Tongue (tissue), 2 donors: Measurements from ENCODE around the gene SPTLC3. TPM values are rescaled to one million over a fixed set of nuclear protein-coding genes. Genes with fewer than 3 reads are reported as not detected.

ENCODE experiments used
- DNase-seq: peaks from one replicate; pipeline ENCODE4 v3.0.0-alpha.2; 2015
- total RNA-seq: library from RNA; depleted of rRNA; stranded (reverse); fragments of >200 nt; gene quantifications from one replicate; pipeline ENCODE4 v1.2.3, GENCODE V29; 2014

Gene SPTLC3
- total RNA-seq, 1 donor from 2014 or later = 15.8 TPM

DNA sequence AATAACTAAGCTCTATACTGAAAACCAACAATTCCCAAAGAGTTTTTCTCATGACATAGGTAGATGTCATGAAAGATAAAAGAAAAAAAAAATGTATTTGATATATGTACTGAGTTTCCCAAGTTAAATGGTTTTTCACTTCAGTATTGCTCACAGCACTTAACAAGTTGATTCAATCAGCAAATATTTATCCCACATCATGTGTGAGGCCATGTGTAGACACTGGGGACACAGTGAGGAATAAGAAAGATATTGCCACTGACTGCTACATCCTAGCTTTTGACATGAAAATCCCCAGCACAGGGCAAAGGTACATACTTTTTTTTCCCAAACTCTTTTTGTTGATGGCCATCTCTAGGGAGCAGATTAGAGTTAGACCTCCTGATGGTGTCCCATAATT, 25.3 kb downstream of the SPTLC3 start:
- DNase-seq = no peak

DNA sequence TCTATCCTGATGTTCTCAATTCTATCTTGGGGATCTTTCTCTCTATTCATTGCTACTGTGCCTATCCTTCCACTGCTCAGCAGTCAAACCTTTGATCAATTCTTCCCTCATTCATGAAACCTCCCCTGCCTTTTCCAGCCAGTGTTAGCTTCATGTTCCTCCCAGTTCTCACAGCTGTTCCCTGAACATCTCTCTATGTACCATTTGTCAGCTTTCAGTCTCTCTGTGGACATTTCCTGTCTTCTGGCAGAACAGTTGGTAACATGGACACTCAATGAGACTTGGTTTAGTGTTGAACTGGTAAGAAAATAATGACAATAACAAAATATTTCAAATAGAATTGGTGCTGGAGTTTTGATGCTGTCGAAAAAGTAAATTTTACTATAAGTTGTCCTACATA, 26.2 kb downstream of the SPTLC3 start:
- DNase-seq = no peak

DNA sequence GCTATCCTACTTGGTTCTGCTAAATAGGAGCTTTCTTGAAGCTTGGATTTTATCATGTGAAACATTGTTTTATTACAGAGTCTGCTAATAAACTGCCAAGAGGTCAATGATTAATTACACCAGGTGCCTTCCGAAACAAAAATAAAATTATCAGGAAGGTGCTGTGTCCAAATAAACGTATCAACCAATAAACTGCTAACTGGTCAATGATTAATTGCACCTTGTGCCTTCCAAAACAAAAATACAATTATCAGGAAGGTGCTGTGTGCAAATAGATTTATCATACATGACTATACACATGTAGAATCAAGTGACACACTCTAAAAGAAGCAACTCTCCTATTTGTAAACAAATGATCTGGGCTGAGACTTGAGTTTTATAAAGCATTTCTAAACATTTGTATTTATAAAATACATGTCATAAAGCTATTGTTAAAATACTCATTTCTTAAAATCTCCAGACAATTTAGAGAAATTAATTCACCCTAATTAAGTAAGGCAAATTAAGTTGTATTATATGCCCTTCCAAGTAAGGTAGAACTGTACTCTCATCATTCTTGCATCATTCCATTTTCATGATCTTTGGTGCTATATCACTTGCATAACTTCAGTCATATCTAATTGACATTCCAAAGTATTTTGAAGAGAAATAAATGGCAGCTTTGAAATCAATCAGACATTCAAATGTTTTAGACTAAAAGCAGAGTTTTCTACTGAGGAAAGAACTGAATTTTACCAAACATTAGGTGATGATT, 26.8 kb downstream of the SPTLC3 start:
- no peak for DNase-seq

DNA sequence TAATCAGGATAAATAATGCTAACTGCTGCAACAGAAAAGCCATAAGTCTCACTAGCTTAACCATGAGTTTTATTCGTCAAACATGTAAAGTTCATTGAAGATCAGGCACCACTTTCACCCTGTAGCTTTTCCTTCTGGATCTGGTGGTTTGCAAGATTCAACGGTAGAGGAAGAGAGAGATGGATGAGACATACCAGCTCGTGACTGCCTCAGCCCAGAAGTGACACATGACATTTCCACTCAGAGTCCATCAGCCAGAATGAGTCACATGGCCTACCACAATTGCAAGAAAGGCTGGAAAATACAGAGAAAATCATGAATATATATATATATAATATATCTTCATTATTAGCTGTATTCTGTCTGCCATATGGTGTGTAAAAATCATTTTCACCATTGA, 29.0 kb downstream of the SPTLC3 start:
- DNase-seq = no peak

- DNase-seq = no peak
Measured at GRCh38 chr20:13041574-13042457, 33.0 kb downstream of the SPTLC3 start.

DNA sequence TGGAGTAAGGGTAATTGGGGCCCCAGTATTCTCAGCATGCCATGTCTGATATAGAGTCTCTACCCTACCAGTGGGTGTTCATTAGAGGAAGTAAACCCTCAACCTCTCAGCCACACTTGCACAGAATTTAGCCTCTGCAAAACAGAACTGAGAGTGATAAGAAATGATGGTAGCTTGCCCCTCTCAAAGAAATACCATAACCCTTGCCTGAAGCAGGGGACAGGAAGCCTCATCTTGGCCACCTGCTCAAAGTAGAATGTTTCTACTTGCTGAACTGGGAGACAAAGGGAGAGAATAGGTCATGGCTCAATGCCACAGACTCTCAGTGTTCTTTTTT, 33.7 kb downstream of the SPTLC3 start:
- DNase-seq = no peak

GRCh38 chr20:13046409-13046808, 37.6 kb downstream of the SPTLC3 start:
- DNase-seq = no peak

DNA sequence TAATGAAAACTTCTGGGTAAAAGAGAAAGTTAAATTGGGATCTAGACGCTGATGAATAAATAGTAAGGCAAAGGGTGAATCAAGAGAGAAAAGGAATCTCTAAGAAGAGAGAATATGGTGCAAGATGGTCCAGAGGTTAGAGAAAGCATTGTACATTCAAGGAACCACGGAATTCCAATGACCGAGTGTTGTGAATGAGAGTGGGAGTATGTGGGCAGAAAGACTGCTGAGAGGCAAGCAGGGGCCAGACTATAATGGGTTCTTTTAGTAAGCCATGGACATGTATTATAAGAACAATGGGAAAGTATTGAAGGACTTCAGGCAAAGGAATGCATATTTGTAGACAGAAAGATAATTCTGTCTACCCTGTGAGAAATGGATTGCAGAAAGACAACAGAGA, 45.2 kb downstream of the SPTLC3 start:
- DNase-seq = no peak

DNA sequence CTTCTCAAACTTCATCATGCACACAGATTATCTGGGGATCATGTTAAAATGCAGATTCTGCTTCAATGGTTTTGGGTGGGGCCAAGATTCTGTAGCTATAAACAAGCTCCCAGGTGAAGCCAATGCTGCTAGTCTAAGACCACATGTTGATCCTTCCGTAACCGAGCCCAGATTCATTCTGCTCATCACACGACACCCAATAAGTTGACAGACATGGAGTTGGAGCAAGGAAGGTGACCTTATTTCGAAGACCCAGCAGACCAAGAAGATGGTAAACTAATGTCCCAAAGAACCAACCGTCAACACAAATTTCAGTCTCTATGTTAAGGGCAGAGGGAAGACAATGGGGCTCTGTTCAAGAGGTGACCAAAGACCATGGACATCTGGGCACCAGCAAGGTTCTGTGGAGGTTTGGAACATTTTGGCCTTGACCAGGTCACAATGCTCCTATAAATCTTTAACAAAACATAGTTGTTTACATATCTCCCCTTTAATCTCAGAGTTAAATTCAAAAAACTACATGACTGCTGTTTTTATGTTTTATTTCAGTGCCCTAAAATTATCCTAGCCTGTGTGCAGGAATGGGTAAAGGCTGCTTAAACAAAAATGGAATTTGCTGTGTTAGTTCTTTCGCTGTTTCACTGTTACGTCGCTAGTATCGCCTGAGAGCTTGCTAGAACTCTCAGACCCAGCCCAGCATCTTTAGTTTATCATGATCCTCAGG, 50.1 kb downstream of the SPTLC3 start:
- no peak for DNase-seq

- no peak for DNase-seq
Measured at GRCh38 chr20:13059398-13060136, 50.8 kb downstream of the SPTLC3 start.

- DNase-seq = no peak
Measured at GRCh38 chr20:13060327-13060726, 51.6 kb downstream of the SPTLC3 start.

DNA sequence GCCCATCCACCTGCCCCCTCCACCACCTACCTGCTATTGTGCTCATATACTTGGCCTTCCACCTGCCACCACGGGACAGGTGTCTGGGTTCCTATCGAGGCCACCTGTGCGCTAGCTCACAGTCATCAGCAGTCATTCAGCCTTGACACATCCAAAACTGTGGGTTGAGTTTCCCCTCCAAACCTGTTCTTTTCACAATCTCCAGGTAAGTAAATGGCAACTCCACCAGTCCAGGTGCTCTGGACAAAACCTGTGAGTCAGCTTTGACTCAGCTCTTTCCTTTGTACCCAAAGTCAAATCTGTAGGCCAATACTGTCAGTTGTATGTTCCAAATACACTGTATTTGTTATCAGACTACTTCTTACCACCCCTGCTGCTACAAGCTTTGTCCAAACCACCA, 52.6 kb downstream of the SPTLC3 start:
- no peak for DNase-seq

DNA sequence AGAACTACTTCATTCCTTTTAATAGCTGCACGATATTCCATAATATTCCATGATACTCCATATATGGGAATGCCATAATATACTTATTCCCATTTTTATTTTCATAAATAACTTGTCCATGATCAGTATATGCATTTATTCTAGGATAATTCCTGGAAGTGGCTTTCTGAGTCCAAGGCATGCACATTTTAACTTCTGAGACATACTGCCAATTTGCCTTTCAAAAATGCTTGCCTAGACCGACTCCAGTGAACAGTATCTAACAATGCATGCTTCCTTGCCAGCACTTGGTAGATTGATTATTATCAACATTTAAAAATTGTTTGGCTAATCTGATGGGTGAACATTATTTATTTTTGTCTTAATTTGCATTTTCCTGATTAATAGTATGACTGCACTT, 54.0 kb downstream of the SPTLC3 start:
- DNase-seq = no peak

DNA sequence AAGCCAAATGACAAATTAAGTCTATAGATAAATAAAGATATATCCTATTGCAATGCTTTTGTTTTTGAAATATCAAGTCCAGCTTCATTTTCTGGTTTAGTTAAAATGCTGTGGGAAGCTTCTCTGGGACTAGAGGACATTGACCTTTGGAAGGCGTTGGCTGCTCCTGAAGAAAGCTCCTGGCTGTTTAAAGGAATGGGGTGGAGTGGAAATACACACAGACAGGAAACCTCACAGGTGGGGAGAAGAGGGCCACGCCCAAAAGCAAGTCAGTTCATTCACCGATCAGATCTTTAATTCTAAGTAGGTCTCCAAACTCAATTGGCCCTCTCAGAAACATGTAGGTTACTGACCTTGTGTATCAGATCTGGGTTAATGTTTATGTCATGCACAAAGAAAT, 59.6 kb downstream of the SPTLC3 start:
- DNase-seq = no peak

- DNase-seq = no peak
Measured at GRCh38 chr20:13081877-13082276, 73.1 kb downstream of the SPTLC3 start.

GRCh38 chr20:13082378-13082777, 73.6 kb downstream of the SPTLC3 start:
- no peak for DNase-seq

- no peak for DNase-seq
Measured at GRCh38 chr20:13085275-13085674, 76.5 kb downstream of the SPTLC3 start.

DNA sequence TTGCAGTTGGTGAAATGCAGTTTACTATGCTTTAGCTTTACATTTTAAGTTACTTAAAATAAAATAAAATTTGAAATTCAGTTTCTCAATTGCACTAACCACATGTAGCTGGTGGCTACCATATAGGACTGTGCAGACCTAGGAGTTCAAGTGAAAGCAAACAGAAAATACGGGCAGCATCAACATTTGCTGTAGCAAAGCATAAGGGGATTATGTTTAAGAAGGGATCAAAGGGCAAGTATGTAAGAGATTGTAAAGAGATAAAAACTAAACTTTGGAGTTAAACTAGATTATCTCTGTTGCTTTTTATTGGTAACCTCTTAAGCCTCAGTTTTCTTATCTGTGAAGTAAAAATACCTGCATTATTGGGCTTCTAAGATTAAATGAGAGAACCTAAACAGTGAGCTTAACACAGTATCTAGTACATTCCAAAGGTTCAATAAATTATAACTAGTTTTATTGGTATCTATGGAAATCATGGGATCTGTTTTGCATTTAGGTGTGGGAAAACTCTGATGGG, 81.2 kb downstream of the SPTLC3 start:
- DNase-seq = no peak

DNA sequence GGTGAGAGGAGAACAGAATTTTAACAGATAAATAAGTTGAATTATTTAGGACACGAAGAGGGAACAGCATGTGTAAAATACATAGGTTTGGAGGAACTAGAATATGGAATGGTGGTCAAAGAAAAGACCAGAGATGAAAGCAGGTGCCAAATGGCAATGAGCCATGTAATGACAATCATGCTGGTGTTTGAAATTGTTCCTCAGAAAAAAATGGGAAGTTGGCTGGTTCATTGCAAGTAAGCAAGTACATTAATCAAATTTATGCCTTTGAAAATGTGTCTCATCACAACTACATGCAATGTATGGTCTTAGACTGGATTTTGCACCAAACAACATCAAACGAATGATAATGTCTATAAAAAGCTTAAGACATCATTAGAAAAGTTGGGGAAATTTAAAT, 83.3 kb downstream of the SPTLC3 start:
- no peak for DNase-seq

DNA sequence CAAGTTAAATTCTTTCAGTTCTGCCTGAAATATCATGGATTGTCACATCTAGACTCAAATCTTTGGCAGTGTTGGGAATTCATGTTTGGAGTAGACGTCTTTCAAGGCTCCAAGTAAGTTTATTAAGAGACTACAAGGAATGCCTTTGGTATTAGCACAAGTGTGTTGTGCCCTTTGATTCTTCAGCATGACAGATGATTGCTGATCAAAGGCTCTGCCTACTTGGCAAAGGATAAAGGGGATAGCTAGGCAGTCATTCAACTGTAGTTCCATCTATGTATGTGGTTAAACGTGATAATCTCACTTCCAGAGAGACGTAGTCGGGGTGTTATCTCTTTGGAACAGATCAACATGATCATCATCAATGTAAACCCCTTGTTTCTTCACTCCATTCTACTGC, 86.2 kb downstream of the SPTLC3 start:
- DNase-seq = no peak

DNA sequence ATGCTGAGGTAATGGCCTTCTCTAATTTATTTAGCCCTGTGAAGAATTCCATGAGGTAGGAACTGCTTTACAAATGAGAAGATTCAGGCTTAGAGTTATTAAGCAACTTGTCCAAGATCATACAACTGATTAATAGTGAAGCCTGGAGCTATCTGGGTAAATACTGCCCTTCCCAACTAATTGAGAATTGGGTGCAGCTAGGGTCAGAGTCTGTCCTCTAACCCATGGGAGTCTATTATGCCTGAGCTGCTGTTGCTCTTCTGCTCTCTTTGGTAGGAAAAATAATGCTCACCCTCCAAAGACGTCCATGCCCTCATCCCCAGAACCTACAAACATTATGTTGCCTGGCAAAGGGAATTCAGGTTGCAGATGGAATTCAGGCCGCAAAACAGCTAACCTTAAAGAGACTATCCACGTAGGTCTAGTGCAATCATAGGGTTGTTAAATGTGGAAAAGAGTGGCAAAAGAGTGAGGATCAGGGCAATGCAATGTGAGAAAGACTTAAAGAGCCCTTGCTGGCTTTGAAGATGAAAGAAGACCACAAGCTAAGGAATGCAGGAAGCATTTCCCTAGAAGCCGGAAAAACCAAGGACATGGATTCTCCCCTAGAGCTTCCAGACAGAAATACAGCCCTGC, 90.1 kb downstream of the SPTLC3 start:
- no peak for DNase-seq

DNA sequence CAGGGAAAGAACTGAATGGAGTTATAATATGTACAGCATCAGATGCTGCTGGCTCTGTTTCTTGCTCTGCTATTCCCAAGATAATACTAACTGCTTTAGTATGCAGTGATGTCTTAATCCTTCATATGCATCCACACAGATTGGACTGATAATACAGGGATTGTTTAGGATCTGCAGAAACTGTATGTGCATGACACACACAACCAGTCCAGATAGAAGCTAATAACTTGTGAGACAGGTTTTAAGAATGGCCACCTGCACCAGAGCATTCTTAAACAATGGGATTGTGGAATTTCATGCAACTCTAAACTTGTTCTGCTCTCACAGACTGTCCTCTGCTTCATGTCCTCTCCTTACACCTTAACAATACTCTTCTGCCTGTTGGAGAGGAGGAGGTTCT, 90.9 kb downstream of the SPTLC3 start:
- peak; percentile 24 for DNase-seq
